ENCODE measurements around the gene TTC7B.
"Not testable (repeated sequence)": the region's sequence is repeated elsewhere in the genome, so short reads cannot be mapped to it uniquely, and the experiment has no call there.

Gene TTC7B

DNA sequence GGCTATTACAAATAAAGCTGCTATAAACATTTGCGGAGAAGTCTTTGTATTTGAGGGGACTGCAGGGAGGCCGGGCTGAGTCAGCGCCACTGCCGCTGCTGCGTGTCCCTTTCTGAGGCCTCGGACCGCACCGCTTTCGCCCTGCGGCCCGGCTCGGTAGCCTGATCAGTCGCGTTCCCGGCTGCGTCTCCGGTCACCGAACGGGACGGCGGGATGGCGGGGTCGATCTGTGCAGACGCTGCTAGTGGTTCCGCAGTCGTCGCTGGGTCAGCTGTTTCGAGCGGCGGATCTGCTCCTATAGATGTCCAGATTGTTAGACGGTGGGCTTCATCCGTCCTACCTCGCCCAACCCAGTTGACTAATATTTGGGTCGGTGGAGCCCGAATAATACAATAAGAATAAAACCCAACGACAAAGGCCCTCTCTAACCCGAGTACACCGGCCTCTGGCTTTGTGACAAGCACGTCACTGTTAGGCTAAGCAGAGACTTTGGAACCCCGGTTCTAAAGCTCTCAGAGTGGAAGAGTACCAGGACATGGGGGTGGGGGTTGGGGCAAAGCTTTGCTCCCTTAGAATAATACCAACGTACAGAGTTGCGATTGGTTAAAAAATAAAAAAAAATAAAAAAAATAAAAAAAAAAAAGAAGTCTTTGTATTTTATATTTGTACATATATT, 290.7 kb downstream of the TTC7B start:
- DNase-seq (ENCODE audit: low read depth in 2 of 2), result not testable (repeated sequence)

GRCh38 chr14:90523961-90524875, 292.0 kb downstream of the TTC7B start:
- DNase-seq (ENCODE audit: low read depth in 2 of 2), result no peak

- no peak for DNase-seq (ENCODE audit: low read depth in 2 of 2)
These were observed 292.7 kb downstream of the TTC7B start for GRCh38 chr14:90523544-90523943.

- DNase-seq (ENCODE audit: low read depth in 2 of 2), result no peak
These were observed 293.5 kb downstream of the TTC7B start for GRCh38 chr14:90522571-90523191.

GRCh38 chr14:90521930-90522483, 294.2 kb downstream of the TTC7B start:
- no peak for DNase-seq (ENCODE audit: low read depth in 2 of 2)

DNA sequence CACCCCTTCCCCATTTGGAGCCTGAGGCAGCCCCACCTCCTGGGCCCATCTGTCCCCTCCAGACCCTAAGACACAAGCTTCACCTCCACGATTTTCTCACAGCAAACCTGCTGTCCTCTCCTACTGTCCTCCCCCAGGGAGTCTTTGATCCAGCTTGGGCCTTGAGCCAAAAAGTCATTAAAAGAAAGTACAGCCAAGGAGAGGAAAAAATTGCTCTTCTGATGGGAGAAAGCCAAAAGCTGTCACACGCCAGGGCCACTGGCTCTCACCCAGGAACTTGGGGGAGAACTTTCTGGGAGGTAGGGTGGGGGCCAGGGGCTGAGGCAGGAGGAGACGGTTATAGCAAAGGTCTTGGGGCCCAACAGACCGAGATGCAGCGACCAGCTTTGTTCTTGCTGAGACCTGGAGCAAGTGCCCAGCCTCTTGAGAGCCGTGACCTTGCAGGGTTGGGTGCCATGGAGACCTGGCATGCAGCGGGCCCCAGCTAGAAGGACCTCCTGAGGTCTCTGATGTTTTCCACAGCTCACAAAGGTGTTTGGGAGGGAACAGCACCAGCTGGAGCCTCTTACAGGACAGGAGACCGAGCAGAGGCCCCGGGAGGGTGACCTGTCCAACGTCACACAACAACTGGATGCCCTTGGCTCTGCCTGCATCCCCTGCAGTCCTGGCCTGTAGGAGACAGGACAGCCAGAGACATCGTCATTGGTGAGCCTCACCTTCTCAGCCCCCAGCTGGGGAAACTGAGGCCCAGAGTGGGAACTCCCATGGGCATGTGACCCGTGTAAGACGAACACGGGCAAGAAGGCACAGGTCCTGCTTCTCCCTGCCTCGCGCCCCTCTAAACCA, 294.9 kb downstream of the TTC7B start:
- no peak for DNase-seq (ENCODE audit: low read depth in 2 of 2)

DNA sequence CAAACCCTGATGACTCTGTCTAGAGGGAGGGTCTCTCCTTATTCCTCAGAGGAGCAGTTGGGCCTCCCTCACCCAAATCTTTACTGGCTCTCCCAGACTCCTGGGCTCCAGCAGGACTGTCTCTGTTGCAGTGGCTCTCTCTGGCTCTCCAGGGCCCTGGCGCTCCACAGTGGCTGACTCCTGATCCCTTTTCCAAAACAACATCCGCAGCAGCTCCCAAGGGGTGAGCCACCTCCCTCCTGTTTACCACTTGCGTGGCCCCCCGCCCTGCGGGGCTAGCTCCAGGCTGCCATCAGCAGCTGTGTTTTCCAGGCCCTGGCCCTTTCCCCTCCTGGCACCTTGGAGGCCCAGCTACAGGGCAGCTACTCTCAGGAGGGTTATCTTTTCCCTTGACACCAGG, 295.9 kb downstream of the TTC7B start:
- no peak for DNase-seq (ENCODE audit: low read depth in 2 of 2)

DNA sequence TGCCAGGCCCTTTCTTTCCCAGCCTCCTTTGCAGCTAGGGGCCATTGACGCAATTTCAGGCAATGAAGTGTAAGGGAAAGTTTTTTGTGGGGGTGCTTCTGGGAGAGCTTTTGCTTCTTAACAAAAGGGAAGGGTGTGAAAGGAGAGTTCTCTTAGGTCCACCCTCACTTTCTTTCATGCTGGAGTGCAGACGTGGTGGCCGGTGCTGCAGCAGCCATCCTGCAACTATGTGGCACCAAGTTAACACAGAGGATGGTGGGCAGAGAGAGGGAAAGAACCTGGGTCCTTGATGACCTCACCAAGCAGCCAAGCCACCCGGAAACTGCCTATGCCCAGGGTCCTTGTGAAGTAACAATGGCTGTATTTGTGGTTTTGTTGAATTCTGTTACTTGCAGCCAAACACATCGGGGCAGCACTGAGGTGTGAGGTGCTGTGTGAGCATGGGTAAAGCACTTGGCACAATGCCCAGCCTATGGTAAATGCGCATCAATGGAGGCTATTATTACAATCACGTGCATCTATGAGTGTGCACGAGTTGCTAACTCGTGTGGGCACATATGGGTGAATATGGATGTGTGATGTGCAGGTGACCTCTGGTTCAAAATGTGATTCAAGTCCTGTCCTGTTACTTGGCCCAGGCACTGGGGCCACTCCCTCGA, 296.8 kb downstream of the TTC7B start:
- no peak for DNase-seq (ENCODE audit: low read depth in 2 of 2)

GRCh38 chr14:90518941-90519256, 297.3 kb downstream of the TTC7B start:
- DNase-seq (ENCODE audit: low read depth in 2 of 2), result peak; percentile 13 to 43

DNA sequence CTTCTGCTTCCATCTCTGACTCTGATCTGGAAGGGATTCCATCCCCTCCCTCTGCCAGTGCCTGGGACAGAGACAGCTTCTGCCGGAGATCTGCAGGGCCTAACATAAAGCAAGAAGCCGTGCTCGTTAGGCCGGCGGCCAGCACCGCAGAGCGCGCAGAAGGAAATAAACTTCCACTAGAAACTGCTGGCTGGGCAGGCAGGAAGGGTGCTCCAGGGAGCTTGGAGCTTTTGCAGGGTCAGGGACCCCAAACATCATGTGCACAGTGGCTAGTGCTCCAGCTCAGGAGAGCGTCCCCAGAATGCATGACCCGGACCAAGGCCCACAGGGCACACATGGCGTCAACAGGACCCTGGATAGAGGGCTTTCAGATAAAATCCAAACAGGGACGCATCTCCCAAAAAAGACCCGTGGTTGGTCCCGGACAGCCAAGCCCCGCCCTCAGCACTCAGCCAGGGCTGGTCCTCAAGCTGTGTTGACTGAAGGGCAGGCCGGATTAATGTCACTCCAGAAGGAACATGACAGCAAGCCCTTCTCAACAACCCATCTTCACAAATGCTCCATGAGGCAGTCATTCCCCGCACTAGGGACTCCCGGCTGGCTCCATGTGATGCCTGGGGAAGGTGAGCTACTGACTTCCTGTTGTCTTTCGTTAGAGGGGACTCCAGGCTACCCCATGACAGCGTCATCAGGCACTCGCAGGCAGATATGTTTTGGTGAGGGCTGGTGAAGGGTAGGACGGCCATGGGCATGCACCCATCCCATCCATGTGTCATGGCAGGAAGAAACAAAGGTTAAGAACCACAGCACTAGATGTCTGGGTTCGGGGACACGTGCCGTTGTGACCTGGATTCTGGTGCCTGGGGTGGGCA, 297.9 kb downstream of the TTC7B start:
- no peak for DNase-seq (ENCODE audit: low read depth in 2 of 2)

DNA sequence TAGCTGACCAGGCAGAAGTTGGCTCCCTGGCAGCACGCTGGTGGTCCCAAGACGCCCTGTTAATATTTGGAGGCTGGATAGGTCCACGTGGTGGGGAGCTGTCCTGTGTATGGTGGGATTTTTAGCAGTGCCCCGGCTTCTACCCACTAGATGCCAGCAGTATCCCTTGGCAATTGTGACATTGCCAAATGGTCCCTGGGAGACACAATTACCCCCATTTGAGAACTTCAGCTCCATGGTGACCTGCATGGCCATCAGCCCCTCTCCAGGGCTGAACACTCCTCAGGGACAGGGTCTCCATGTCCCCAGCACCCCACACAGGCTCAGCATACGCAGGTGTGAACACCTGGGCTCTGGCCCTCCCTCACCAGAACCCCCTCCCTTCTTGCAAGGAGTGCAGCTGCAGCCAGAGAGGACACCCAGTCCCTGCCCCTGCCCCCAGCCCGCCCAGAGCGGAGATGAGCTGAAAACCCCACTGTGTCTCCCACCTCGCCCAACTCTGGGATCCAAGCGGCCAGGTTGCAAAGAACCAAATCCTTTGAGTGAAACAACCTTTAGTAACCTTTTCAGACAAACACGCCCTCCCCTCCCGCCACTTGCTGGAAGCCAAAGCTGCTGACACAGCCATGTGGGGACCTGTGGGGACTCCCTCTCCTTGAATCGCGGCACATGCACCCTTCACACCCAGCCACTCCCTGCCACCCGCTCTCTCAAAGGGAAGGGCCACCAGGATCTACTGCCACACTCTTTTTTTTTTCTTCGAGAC, 299.0 kb downstream of the TTC7B start:
- DNase-seq (ENCODE audit: low read depth in 2 of 2), result no peak

- no peak for DNase-seq (ENCODE audit: low read depth in 2 of 2)
These were observed 301.7 kb downstream of the TTC7B start for GRCh38 chr14:90514566-90514965.

- no peak for DNase-seq (ENCODE audit: low read depth in 2 of 2)
These were observed 302.2 kb downstream of the TTC7B start for GRCh38 chr14:90514015-90514398.

- no peak for DNase-seq (ENCODE audit: low read depth in 2 of 2)
These were observed 302.8 kb downstream of the TTC7B start for GRCh38 chr14:90513161-90514014.

DNA sequence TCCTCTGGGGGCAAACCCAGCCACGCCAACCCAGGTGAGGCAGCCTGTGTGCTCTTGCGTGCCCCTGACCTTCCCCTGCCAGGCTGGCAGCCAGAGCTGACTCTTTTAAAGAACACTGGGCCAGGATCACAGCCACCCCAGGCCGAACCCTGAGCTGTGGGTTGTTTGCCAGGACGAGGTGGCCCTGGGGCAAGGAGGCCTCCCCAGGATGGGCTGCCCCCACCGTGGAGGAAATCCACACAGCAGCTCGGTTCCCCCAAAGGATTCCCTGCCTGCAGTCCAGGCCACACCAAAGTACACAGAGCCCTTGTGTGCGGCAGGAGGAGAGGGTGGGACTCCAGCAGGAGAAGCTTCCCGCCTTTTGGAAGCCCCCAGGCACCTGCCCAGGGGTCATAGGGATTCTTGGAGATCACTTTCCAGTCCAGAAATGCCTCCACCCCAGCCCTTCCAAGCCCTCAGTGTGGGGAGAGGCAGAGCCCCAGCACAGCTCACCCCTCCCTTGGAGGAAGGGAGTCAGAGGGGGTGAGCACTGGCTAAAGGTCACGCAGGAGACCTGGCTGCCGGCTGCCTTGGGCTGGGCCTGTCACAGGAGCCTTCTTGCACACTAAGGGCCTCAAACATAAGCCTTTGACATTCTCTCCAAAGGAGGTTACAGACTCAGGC, 303.8 kb downstream of the TTC7B start:
- DNase-seq (ENCODE audit: low read depth in 2 of 2), result no peak

- DNase-seq (ENCODE audit: low read depth in 2 of 2), result no peak
These were observed 304.4 kb downstream of the TTC7B start for GRCh38 chr14:90511795-90512328.

DNA sequence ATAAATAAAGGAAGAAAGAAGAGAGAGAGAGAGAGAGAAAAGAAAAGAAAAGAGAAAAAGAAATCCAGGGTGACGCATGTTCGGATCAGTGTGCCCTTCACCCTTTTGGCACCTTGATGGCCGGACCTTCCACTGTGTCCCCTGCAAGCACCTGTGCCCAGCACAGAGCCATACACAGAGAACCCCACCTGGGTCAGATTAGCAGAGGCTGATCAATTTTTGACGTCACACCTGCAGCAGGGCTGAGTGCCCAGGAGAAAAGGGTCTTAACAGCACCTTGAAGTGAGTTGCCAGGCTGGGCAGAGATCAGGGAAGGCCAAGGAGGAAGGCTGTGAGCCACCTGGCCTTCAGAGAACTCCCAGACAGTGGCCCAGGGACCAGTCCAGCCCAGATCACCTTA, 305.0 kb downstream of the TTC7B start:
- DNase-seq (ENCODE audit: low read depth in 2 of 2), result no peak

DNA sequence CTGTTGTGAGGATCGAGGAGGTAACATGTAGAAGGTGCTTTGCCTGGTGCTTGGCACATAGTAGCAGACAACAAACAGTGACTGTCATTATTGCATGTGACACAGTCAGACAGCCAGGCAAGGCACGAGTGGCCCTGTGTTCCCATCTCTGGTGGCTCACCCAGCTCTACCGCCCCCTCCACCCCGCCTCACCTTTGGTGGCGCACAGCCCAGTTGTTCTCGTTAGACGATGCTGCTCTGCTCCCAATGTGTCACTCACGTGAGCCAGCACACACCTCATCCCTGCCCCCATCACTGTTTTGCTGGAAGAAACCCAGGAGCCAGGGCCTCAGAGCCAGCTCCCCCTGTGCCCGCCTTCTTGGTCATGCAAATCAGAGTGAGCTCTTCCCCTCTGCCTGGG, 306.1 kb downstream of the TTC7B start:
- DNase-seq (ENCODE audit: low read depth in 2 of 2), result no peak

All from stimulated activated CD4-positive, alpha-beta T cell treated with anti-CD3 and anti-CD28 coated beads, Interleukin-12 subunit alpha, Interleukin-12 subunit beta, amount 100 ng/mL, for 24 hours (primary cell).